Left renal pelvis (tissue), 4 donors: ENCODE data around the gene FAM111A. TPM values are rescaled to one million over a fixed set of nuclear protein-coding genes. Genes with fewer than 3 reads are reported as not detected.

Source experiments
- DNase-seq, 4 donors: peaks; one replicate each; pipeline ENCODE4 v3.0.0-alpha.2; 2013; ENCODE audit warnings: low read depth in 4 of 4, low spot score in 3 of 4
- polyA plus RNA-seq, 4 donors: library from polyadenylated mRNA; unstranded; fragments of 120-200 nt; gene quantifications; one replicate each; pipeline ENCODE4 v1.2.1, GENCODE V29; 2013; ENCODE audit not compliant: insufficient read length in 4 of 4

FAM111A gene
- polyA plus RNA-seq, 4 donors = 43.3 to 83.2 (median 58.8) TPM

- DNase-seq = no peak
These were observed 35.7 kb downstream of the FAM111A start for GRCh38 chr11:59178402-59178801.

GRCh38 chr11:59179121-59179520 is 36.5 kb downstream of the FAM111A start:
- no peak for DNase-seq

- no peak for DNase-seq
These were observed 37.6 kb downstream of the FAM111A start for GRCh38 chr11:59180168-59180776.

GRCh38 chr11:59180907-59181306 is 38.3 kb downstream of the FAM111A start:
- no peak for DNase-seq

- DNase-seq = no peak
These were observed 39.2 kb downstream of the FAM111A start for GRCh38 chr11:59181746-59182456.

GRCh38 chr11:59182457-59183151 is 39.9 kb downstream of the FAM111A start:
- DNase-seq = no peak

- no peak for DNase-seq
These were observed 41.1 kb downstream of the FAM111A start for GRCh38 chr11:59183771-59184170.

GRCh38 chr11:59184691-59185339 is 42.2 kb downstream of the FAM111A start:
- DNase-seq = no peak

- no peak for DNase-seq
These were observed 42.8 kb downstream of the FAM111A start for GRCh38 chr11:59185386-59185945.

- DNase-seq = no peak
These were observed 43.5 kb downstream of the FAM111A start for GRCh38 chr11:59186130-59186594.

- no peak for DNase-seq
These were observed 44.4 kb downstream of the FAM111A start for GRCh38 chr11:59187035-59187434.

GRCh38 chr11:59187587-59187986 is 44.9 kb downstream of the FAM111A start:
- DNase-seq = no peak

GRCh38 chr11:59188954-59189353 is 46.3 kb downstream of the FAM111A start:
- no peak for DNase-seq

- DNase-seq = no peak
These were observed 47.3 kb downstream of the FAM111A start for GRCh38 chr11:59189986-59190385.

- no peak for DNase-seq
These were observed 48.4 kb downstream of the FAM111A start for GRCh38 chr11:59191095-59191494.

- no peak for DNase-seq
These were observed 49.2 kb downstream of the FAM111A start for GRCh38 chr11:59191890-59192289.

GRCh38 chr11:59192446-59193020 is 49.9 kb downstream of the FAM111A start:
- DNase-seq = no peak

GRCh38 chr11:59193587-59194130 is 51.0 kb downstream of the FAM111A start:
- no peak for DNase-seq

- no peak for DNase-seq
These were observed 52.9 kb downstream of the FAM111A start for GRCh38 chr11:59195586-59195985.

- no peak for DNase-seq
These were observed 54.1 kb downstream of the FAM111A start for GRCh38 chr11:59196777-59197176.
